K562 (cell line): ENCODE measurements around the gene TCF3. TPM values are rescaled to one million over a fixed set of nuclear protein-coding genes. Genes with fewer than 3 reads are reported as not detected.

Source experiments
- ATAC-seq: fragments of 200-7000 bp; cut with Tn5 transposase; 3 replicates; pipeline ENCODE4 v1.9.1; 2020; ENCODE audit warnings: moderate library complexity
- BruUV-seq: library from RNA; stranded (reverse); fragments of 400-500 nt; replicated peaks from 2 replicates; lab custom pipeline; 2021; lab: Mats Ljungman, UMichigan
- CTCF ChIA-PET: fragments of 300-600 bp; formaldehyde crosslinking; extraction: SDS; loops from one replicate; lab custom pipeline; 2021; ENCODE audit warnings: low intra/inter-chr PET ratio; lab: Yijun Ruan, JAX
- POLR2A ChIA-PET: fragments of 300-600, 350-650 bp; sonication (Branson Sonifier 250); formaldehyde crosslinking; extraction: SDS; loops from one replicate; lab custom pipeline; 2021; ENCODE audit warnings: antibody characterized with exemption, inconsistent platforms; lab: Yijun Ruan, JAX
- DNase-seq, 4 experiments: peaks; one replicate each; pipeline versions ENCODE4 v3.0.0 to v3.0.0-alpha.2; 2011 to 2018; ENCODE audit warnings: low spot score in 3 of 4, mixed read lengths in 3 of 4; ENCODE audit errors: extremely low read depth in 1 of 4
- FAIRE-seq: peaks from 2 replicates; lab custom pipeline; 2011; peaks lifted over from hg19 to GRCh38; lab: Jason Lieb, UNC
- H2AFZ ChIP-seq: 2 replicates; pipeline ENCODE4 v1.6.0; 2011; ENCODE audit warnings: low read depth, low read length, control low read depth, inconsistent platforms
- H3K27ac ChIP-seq: fragments of 200-600 bp; 3 replicates; pipeline ENCODE4 v1.8.0; 2011; ENCODE audit warnings: low read depth, mild to moderate bottlenecking, control low read depth, inconsistent platforms, low read length, moderate library complexity, mixed read lengths; ENCODE audit errors: extremely low read depth
- H3K27me3 ChIP-seq, 2 experiments: fragments of 300-600 bp in 1 of 2; 2 replicates in 1 of 2; 3 replicates in 1 of 2; pipeline versions ENCODE4 v1.6.0 to v1.8.0; 2011; ENCODE audit warnings: inconsistent platforms in 2 of 2, low read length in 2 of 2, mild to moderate bottlenecking in 1 of 2, mixed read lengths in 1 of 2, moderate library complexity in 1 of 2; ENCODE audit not compliant: control insufficient read depth in 2 of 2, insufficient read depth in 2 of 2
- H3K36me3 ChIP-seq: fragments of 300-600 bp; 3 replicates; pipeline ENCODE4 v1.8.0; 2011; ENCODE audit warnings: mild to moderate bottlenecking, low read length, inconsistent platforms; ENCODE audit not compliant: control insufficient read depth, insufficient read depth
- H3K4me1 ChIP-seq, 2 experiments: fragments of 200-600 bp in 1 of 2; replicated peaks in 1 of 2; 2 replicates in 1 of 2; 3 replicates in 1 of 2; pipeline versions ENCODE4 v1.5.1 to v1.8.0; 2011; ENCODE audit warnings: inconsistent platforms in 2 of 2, low read length in 2 of 2, mild to moderate bottlenecking in 1 of 2, mixed read lengths in 1 of 2, moderate library complexity in 1 of 2; ENCODE audit not compliant: control insufficient read depth in 2 of 2, insufficient read depth in 2 of 2
- H3K4me2 ChIP-seq: 2 replicates; pipeline ENCODE4 v1.6.1; 2011; ENCODE audit warnings: low read length, control low read depth, inconsistent platforms, mixed read lengths; ENCODE audit not compliant: insufficient read depth
- H3K4me3 ChIP-seq: fragments of 200-600 bp; sonication (generic), shearing (Covaris generic); 2 replicates; pipeline ENCODE4 v1.5.1; 2016; ENCODE audit warnings: control low read depth, inconsistent platforms
- H3K79me2 ChIP-seq: fragments of 200-600 bp; 3 replicates; pipeline ENCODE4 v1.8.0; 2011; ENCODE audit warnings: low read length, inconsistent platforms; ENCODE audit not compliant: control insufficient read depth, insufficient read depth
- H3K9ac ChIP-seq, 2 experiments: 2 replicates each; pipeline versions ENCODE4 v1.6.0 to v1.6.1; 2011; ENCODE audit warnings: low read depth in 2 of 2, low read length in 2 of 2, control low read depth in 1 of 2, inconsistent platforms in 1 of 2, mild to moderate bottlenecking in 1 of 2, mixed read lengths in 1 of 2; ENCODE audit not compliant: insufficient read depth in 1 of 2
- H3K9me1 ChIP-seq: one replicate; pipeline ENCODE4 v1.6.0; 2011; ENCODE audit warnings: inconsistent platforms, mild to moderate bottlenecking, low read length, moderate library complexity; ENCODE audit not compliant: control insufficient read depth, insufficient read depth
- H3K9me3 ChIP-seq: replicated peaks from 2 replicates; pipeline ENCODE4 v1.5.1; 2011; ENCODE audit warnings: low read depth, low read length, inconsistent platforms; ENCODE audit not compliant: control insufficient read depth, insufficient read depth
- H4K20me1 ChIP-seq: replicated peaks from 2 replicates; pipeline ENCODE4 v1.6.1; 2011; ENCODE audit warnings: low read length, inconsistent platforms, mixed read lengths; ENCODE audit not compliant: control insufficient read depth, insufficient read depth
- GABPA ChIP-seq: fragments of 200-800 bp; sonication (Bioruptor generic); conservative IDR thresholded peaks from 2 replicates; pipeline ENCODE4 v1.6.1; 2016; ENCODE audit warnings: low read depth, missing genetic modification characterization, missing compliant biosample characterization
- HNRNPL ChIP-seq: fragments of 200-400 bp; formaldehyde crosslinking; IDR thresholded peaks from 2 replicates; pipeline ENCODE4 v1.6.1; 2017; ENCODE audit warnings: low read depth, mild to moderate bottlenecking, low read length
- MXI1 ChIP-seq: IDR thresholded peaks from 2 replicates; pipeline ENCODE4 v1.6.1; 2011; ENCODE audit warnings: low read depth, mild to moderate bottlenecking, improper control_type of control experiment, low read length
- POLR2A ChIP-seq: fragments of 450-650 bp; conservative IDR thresholded peaks from 2 replicates; pipeline ENCODE4 v1.6.1; 2016
- POLR2G ChIP-seq: fragments of 200-400 bp; formaldehyde crosslinking; IDR thresholded peaks from 2 replicates; pipeline ENCODE4 v1.6.1; 2017; ENCODE audit warnings: low read depth, mild to moderate bottlenecking, antibody characterized with exemption, low read length, moderate library complexity
- RBM22 ChIP-seq: fragments of 200-400 bp; formaldehyde crosslinking; IDR thresholded peaks from 2 replicates; pipeline ENCODE4 v1.6.1; 2018; ENCODE audit warnings: low read length, low read depth; ENCODE audit not compliant: poor library complexity, severe bottlenecking
- STAG1 ChIP-seq: sonication (generic); formaldehyde crosslinking; IDR thresholded peaks from 2 replicates; pipeline ENCODE4 v1.5.0; 2020; ENCODE audit warnings: missing genetic modification reagents, borderline replicate concordance
- ZSCAN29 ChIP-seq: fragments of 450-650 bp; IDR thresholded peaks from 2 replicates; pipeline ENCODE4 v1.6.1; 2017
- WGBS: fragments of 100-300 bp; shearing (Covaris generic); methylation state at CpG from one replicate; pipeline ENCODE4 v1.1.6; 2016; ENCODE audit warnings: low coverage, mixed read lengths; ENCODE audit not compliant: insufficient coverage; ENCODE audit errors: missing lambda C conversion rate; 5-methylcytosine and 5-hydroxymethylcytosine counted together
- in situ Hi-C: fragments of 300-500 bp; cut with MboI; formaldehyde crosslinking; loops from 4 replicates; pipeline ENCODE4 v1.15.0; 2018; ENCODE audit warnings: inconsistent platforms, mixed read lengths
- intact Hi-C: fragments of 100-400 bp; cut with micrococcal nuclease; formaldehyde crosslinking; loops from 2 replicates; pipeline ENCODE4 v1.14.2; 2022
- polyA plus RNA-seq, 8 experiments: library from polyadenylated mRNA; depleted of rRNA in 4 of 8; stranded (reverse) in 5 of 8; unstranded in 3 of 8; fragments of >200 nt; fragmentation: Nextera tagmentation in 2 of 8; fragmentation: Illumina TruSeq in 1 of 8; extraction: Ambion mirVana in 2 of 8; extraction: Trizol in 1 of 8; gene quantifications; 2 replicates each; pipeline versions ENCODE4 v1.2.1 to v1.2.3, GENCODE V29; 2011 to 2014; ENCODE audit warnings: inconsistent platforms in 1 of 8, missing spikeins in 1 of 8
- total RNA-seq, 7 experiments: library from RNA; depleted of rRNA in 6 of 7; stranded (reverse); fragments of >200 nt in 6 of 7; fragmentation: Illumina TruSeq in 2 of 7; extraction: Trizol in 2 of 7; gene quantifications; 2 replicates each; pipeline versions ENCODE4 v1.2.1 to v1.2.3, GENCODE V29; 2011 to 2021; ENCODE audit warnings: low replicate concordance in 1 of 7
- TF ChIP-seq, protein P1 (sequence below), 2 experiments: IDR thresholded peaks in 1 of 2; conservative IDR thresholded peaks in 1 of 2; 2 replicates each; pipeline ENCODE4 v1.6.1; 2016; ENCODE audit warnings: low read depth in 2 of 2, mild to moderate bottlenecking in 1 of 2, missing compliant biosample characterization in 1 of 2, missing genetic modification characterization in 1 of 2, moderate library complexity in 1 of 2

TCF3 gene
- total and polyA plus RNA-seq, 9 of the 15 experiments (the other 6 are each of a cell fraction or from before 2014, with no cell fraction given): 5.6 to 259 (median 84.0) TPM

DNA sequence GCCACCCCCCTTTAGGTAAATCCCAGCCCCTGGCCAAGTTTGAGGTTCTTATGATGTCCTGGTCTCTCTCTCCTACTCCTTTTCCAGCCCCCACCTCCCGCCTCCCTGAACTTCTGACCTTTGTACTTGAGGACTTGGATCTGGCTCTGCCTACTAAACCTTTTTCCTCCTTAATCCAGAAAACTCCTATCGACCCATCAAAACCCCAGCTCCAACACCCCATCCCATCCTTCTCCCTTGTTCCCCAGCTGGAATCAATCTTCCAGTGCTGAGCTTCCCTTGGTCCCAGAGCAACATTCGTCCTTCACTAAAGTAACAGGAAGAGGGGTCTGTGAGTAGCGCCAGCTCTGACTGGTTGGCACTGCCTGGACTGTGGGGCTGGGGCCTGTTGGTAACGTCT, 29.9 kb downstream of the TCF3 start:
- no peak overlapping the region for H3K4me3 ChIP-seq
- no peak for DNase-seq
- no peaks in the 10 kb centered on the region for H3K27me3 ChIP-seq
- ChIA-PET CTCF (no interaction called here), POLR2A (interaction anchor here (0.6 kb wide), 1 partner anchor 30 kb away, joined by 3 read pairs; the partner anchor contains the start of gene TCF3)
- H3K4me2 ChIP-seq: no peak overlapping the region
- peaks cover 0 to 71% of the 10 kb centered on the region in 2 experiments; a peak in 2 of 5 replicates for H3K4me1 ChIP-seq
- TF ChIP-seq STAG1 (CRISPR knock-in tag) (no peak), GABPA (tag) (no peak), POLR2A (peak; percentile 42; the same call in 1 of the 2 replicates), ZSCAN29 (no peak)
- FAIRE-seq: no peak
- no peak overlapping the region; the same call in 2 of the 3 replicates for H3K27ac ChIP-seq
- H3K9me1 ChIP-seq: no peaks in the 10 kb centered on the region
- no peaks in the 10 kb centered on the region for H4K20me1 ChIP-seq
- peaks cover 90% of the 10 kb centered on the region; the same call in 2 of the 3 replicates for H3K36me3 ChIP-seq
- H3K9ac ChIP-seq: peak overlapping the region in 1 of 2 experiments; percentile 79; a peak in 2 of 4 replicates
- WGBS: 91% methylated on average over 4 of the region's 5 CpGs
- ATAC-seq: no peak
- in situ Hi-C loops: no loop called here
- H2AFZ ChIP-seq: no peak overlapping the region
- peaks cover 2% of the 10 kb centered on the region; the same call in 2 of the 3 replicates for H3K79me2 ChIP-seq
- intact Hi-C loops: loop anchor here (5.0 kb wide), 1 partner anchor 50 kb away; no protein-coding TSS in a partner anchor
- BruUV-seq: no TSS peak
- H3K9me3 ChIP-seq: no peaks in the 10 kb centered on the region

DNA sequence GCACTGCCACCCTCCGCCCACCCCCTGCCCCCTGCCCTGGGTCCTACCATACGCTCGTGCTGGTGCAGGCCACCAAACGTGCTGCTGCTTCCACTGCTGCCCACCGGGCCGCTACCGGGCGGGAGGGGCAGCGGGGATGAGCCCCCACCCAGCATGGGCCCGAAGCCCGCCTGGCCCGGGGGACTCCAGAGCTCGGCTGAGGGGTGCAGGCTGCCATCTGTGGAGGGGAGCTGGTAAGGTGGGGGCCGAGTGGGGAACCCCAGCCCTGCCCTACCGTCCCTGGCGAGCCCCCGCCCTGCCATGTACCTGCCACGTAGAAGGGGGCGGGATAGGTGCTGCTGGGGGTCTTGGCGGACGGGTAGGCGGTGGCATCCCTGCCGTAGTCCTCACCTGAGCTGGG, 30.4 kb downstream of the TCF3 start:
- FAIRE-seq: no peak

More for the DNA sequence above, 30.4 kb downstream of the TCF3 start:
- no peak overlapping the region for H3K27ac ChIP-seq
- no peak overlapping the region for H2AFZ ChIP-seq
- H3K4me2 ChIP-seq: no peak overlapping the region
- peaks cover 0 to 70% of the 10 kb centered on the region in 2 experiments; a peak in 2 of 5 replicates for H3K4me1 ChIP-seq
- peaks cover 2% of the 10 kb centered on the region; the same call in 2 of the 3 replicates for H3K79me2 ChIP-seq
- TF ChIP-seq MXI1 (no peak), POLR2G (peak; percentile 54), HNRNPL (peak; percentile 46; the same call in 1 of the 2 replicates), RBM22 (peak; percentile 65)
- TF ChIP-seq, protein P1, sequence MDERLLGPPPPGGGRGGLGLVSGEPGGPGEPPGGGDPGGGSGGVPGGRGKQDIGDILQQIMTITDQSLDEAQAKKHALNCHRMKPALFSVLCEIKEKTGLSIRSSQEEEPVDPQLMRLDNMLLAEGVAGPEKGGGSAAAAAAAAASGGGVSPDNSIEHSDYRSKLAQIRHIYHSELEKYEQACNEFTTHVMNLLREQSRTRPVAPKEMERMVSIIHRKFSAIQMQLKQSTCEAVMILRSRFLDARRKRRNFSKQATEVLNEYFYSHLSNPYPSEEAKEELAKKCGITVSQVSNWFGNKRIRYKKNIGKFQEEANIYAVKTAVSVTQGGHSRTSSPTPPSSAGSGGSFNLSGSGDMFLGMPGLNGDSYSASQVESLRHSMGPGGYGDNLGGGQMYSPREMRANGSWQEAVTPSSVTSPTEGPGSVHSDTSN (CRISPR knock-in tag; IDR thresholded peaks at IDR 0.05; ENCODE audit: low read depth): no peak
- TF ChIP-seq, protein P1 (tag; conservative IDR thresholded peaks at IDR 0.05; ENCODE audit: low read depth): no peak
- H4K20me1 ChIP-seq: no peaks in the 10 kb centered on the region
- CTCF ChIA-PET: no interaction called here
- BruUV-seq: no TSS peak
- no peak overlapping the region for H3K9ac ChIP-seq
- H3K27me3 ChIP-seq: no peaks in the 10 kb centered on the region
- in situ Hi-C loops (no loop called here), intact Hi-C loops (loop anchor here (5.0 kb wide), 1 partner anchor 50 kb away; no protein-coding TSS in a partner anchor)
- H3K9me3 ChIP-seq: no peaks in the 10 kb centered on the region
- no peak for DNase-seq
- WGBS: 85% methylated on average over 13 of the region's 23 CpGs
- no peak for ATAC-seq
- H3K36me3 ChIP-seq: peaks cover 91% of the 10 kb centered on the region
- H3K9me1 ChIP-seq: no peaks in the 10 kb centered on the region
- POLR2A ChIA-PET: no interaction called here
- H3K4me3 ChIP-seq: no peak overlapping the region
